SU-DHL-6 (cell line): ENCODE measurements around the gene LDAH.

Source experiments
- H2AFZ ChIP-seq: fragments of 200-600 bp; sonication (generic); 2 replicates; pipeline ENCODE4 v1.6.1; 2014; ENCODE audit warnings: low read depth, mild to moderate bottlenecking, moderate library complexity, mixed read lengths, antibody characterized with exemption, low read length; ENCODE audit not compliant: severe bottlenecking
- H3F3A ChIP-seq: fragments of 200-600 bp; shearing (Covaris generic); 2 replicates; pipeline ENCODE4 v1.6.0; 2016; ENCODE audit warnings: antibody characterized with exemption, mild to moderate bottlenecking; ENCODE audit not compliant: insufficient read depth
- H3K27ac ChIP-seq: fragments of 200-600 bp; sonication (generic); 2 replicates; pipeline ENCODE4 v1.5.1; 2016; ENCODE audit warnings: low read depth, mild to moderate bottlenecking, low read length, moderate library complexity, mixed read lengths
- H3K27me3 ChIP-seq: fragments of 200-600 bp; sonication (generic), shearing (Covaris generic); 2 replicates; pipeline ENCODE4 v1.6.0; 2014; ENCODE audit warnings: mild to moderate bottlenecking, low read length
- H3K36me3 ChIP-seq: fragments of 200-600 bp; sonication (generic); 2 replicates; pipeline ENCODE4 v1.6.1; 2014; ENCODE audit warnings: mild to moderate bottlenecking, low read length, mixed read lengths
- H3K4me2 ChIP-seq: fragments of 300-600, 200-600 bp; shearing (Covaris generic), sonication (generic); 2 replicates; pipeline ENCODE4 v1.6.0; 2014; ENCODE audit warnings: low read length, low read depth, mild to moderate bottlenecking; ENCODE audit not compliant: poor library complexity, severe bottlenecking
- H3K4me3 ChIP-seq: fragments of 200-600 bp; sonication (generic); 2 replicates; pipeline ENCODE4 v1.5.1; 2014; ENCODE audit warnings: antibody characterized with exemption, low read length, mild to moderate bottlenecking, mixed read lengths; ENCODE audit not compliant: insufficient read depth, poor library complexity, severe bottlenecking
- H3K79me2 ChIP-seq: fragments of 200-600 bp; sonication (generic); 2 replicates; pipeline ENCODE4 v1.6.1; 2014; ENCODE audit warnings: mild to moderate bottlenecking, low read length, moderate library complexity; ENCODE audit not compliant: insufficient read depth
- H3K9ac ChIP-seq: fragments of 200-600 bp; sonication (generic); 2 replicates; pipeline ENCODE4 v1.7.0; 2014; ENCODE audit warnings: mild to moderate bottlenecking, low read length
- H3K9me2 ChIP-seq: fragments of 200-600 bp; sonication (generic); replicated peaks from 2 replicates; pipeline ENCODE4 v1.6.1; 2014; ENCODE audit warnings: low read length; ENCODE audit not compliant: insufficient read depth
- H3K9me3 ChIP-seq: fragments of 200-600 bp; sonication (generic); 2 replicates; pipeline ENCODE4 v1.6.1; 2014; ENCODE audit warnings: low read length, mixed read lengths; ENCODE audit not compliant: insufficient read depth
- H4K20me1 ChIP-seq: fragments of 200-600 bp; sonication (generic); 2 replicates; pipeline ENCODE4 v1.6.1; 2014; ENCODE audit warnings: low read depth, mild to moderate bottlenecking, antibody characterized with exemption, low read length, moderate library complexity, mixed read lengths
- EZH2phosphoT487 ChIP-seq: fragments of 200-600 bp; sonication (generic), shearing (Covaris generic); conservative IDR thresholded peaks from 2 replicates; pipeline ENCODE4 v1.6.1; 2018; ENCODE audit warnings: mild to moderate bottlenecking, antibody characterized with exemption, low read length, moderate library complexity, mixed read lengths
- TF ChIP-seq, protein P1 (sequence below): fragments of 200-600 bp; sonication (generic); IDR thresholded peaks from one replicate; pipeline ENCODE4 v1.5.1; 2017; ENCODE audit warnings: antibody characterized with exemption, mild to moderate bottlenecking, low read length, moderate library complexity; ENCODE audit not compliant: insufficient read depth, poor library complexity, severe bottlenecking

The LDAH gene

DNA sequence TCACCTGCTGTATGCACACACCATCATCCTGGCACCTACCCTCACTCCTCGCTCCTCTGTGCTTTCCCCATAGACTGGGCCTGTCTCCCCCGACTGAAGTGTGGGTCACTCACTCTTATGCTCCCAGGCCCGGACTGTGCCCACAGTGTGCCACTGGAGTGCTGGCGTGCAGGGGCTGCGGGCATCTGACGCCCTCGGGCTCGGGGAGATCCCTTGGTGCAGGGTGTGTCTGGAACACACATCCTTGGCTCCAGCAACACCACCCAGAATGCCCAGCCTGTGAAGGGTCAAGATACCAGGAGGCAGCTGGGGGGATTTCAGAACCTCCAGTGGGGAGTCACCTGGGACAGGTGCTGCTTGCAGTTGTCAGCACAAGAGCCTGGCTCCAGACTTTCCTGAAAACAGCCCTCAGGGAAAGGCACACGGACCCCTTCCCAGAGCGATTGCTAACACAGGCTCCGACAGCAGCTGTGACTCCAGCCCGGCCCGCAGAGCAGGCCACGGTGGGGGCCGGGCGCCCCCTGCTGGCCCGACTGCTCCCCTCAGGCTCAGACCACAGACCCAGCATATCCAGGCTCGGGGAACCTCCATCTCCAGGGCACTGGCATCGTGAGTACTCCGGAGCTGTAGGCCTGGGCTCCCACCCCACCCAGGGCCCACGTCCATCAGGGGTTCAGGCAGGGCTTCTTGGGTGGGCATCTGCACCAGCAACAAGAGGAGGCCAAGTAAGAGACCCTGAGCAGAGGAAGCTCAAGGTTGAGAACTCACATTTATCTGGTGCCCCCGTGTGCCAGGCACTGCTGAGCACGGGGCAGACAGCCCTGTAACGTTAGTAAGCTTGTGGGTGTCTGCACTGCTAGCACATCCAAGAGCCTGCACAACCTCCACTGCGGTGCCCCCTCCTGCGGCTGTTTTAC, 180.6 kb downstream of the LDAH start:
- H2AFZ ChIP-seq: no peak overlapping the region
- no peak overlapping the region for H3K4me2 ChIP-seq
- H3K4me3 ChIP-seq: no peak overlapping the region
- no peaks in the 10 kb centered on the region for H3K27me3 ChIP-seq
- no peaks in the 10 kb centered on the region for H3K79me2 ChIP-seq
- H4K20me1 ChIP-seq: no peaks in the 10 kb centered on the region
- H3K27ac ChIP-seq: no peak overlapping the region
- H3K36me3 ChIP-seq: no peaks in the 10 kb centered on the region
- TF ChIP-seq, protein P1, sequence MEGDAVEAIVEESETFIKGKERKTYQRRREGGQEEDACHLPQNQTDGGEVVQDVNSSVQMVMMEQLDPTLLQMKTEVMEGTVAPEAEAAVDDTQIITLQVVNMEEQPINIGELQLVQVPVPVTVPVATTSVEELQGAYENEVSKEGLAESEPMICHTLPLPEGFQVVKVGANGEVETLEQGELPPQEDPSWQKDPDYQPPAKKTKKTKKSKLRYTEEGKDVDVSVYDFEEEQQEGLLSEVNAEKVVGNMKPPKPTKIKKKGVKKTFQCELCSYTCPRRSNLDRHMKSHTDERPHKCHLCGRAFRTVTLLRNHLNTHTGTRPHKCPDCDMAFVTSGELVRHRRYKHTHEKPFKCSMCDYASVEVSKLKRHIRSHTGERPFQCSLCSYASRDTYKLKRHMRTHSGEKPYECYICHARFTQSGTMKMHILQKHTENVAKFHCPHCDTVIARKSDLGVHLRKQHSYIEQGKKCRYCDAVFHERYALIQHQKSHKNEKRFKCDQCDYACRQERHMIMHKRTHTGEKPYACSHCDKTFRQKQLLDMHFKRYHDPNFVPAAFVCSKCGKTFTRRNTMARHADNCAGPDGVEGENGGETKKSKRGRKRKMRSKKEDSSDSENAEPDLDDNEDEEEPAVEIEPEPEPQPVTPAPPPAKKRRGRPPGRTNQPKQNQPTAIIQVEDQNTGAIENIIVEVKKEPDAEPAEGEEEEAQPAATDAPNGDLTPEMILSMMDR: peak; percentile 86
- no peak for TF ChIP-seq EZH2phosphoT487
- H3K9ac ChIP-seq: no peak overlapping the region
- H3F3A ChIP-seq: no peaks in the 10 kb centered on the region
- no peaks in the 10 kb centered on the region for H3K9me2 ChIP-seq
- no peaks in the 10 kb centered on the region for H3K9me3 ChIP-seq

DNA sequence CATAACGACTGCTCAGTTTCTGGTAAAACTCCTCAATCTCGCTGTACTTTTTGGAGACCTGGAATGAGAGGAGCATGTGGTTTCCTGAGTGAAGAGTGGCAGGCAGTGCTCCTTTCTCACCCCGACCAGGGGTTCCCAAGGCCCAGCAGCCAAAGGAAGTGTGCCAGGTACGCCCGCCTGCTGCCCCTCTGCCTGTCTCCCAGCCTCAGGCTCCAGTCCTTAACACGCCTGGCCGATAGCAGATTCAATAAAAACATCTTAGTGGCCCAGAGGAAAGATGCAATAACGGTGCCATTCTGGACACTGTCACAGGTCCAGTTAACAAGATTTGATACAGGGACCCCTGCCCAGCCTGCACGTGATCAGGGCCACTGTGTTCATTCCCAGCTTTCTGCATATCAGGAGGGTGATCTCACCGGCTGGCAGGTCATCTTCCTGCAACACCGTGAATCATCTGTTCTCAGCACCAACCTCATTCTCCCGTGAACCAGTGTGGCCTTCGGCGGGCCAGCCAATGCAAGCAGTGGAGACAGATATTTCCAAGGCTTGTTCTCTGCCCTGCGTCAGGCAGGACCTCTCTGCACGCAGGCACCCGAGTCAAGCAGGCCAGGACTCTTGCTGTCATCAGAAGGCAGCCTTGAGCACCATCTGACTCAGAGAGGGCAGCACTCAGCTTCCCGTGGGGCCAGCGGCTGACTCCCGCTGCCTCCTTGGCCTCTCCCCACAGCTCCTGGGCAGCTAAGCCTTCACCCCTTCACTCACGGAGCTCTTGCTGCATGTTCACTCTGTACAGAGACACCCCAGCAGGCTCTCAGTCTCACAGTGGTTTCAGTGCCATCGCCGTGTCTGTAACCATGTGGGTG, 181.5 kb downstream of the LDAH start:
- Histone ChIP-seq H3K9ac (no peak overlapping the region), H3K9me2 (no peaks in the 10 kb centered on the region), H3K27me3 (no peaks in the 10 kb centered on the region), H3K9me3 (no peaks in the 10 kb centered on the region), H3K4me3 (no peak overlapping the region), H3K36me3 (no peaks in the 10 kb centered on the region), H4K20me1 (no peaks in the 10 kb centered on the region), H3K79me2 (no peaks in the 10 kb centered on the region), H3F3A (no peaks in the 10 kb centered on the region), H3K4me2 (no peak overlapping the region), H2AFZ (no peak overlapping the region), H3K27ac (no peak overlapping the region)
- TF ChIP-seq, protein P1: no peak
- no peak for TF ChIP-seq EZH2phosphoT487

GRCh38 chr2:20640411-20641122, 182.3 kb downstream of the LDAH start:
- Histone ChIP-seq H3K4me3 (no peak overlapping the region), H3K79me2 (no peaks in the 10 kb centered on the region), H3K36me3 (no peaks in the 10 kb centered on the region), H3F3A (no peaks in the 10 kb centered on the region), H3K9me2 (no peaks in the 10 kb centered on the region), H3K4me2 (no peak overlapping the region), H3K9ac (no peak overlapping the region), H2AFZ (no peak overlapping the region), H3K27ac (no peak overlapping the region), H3K27me3 (no peaks in the 10 kb centered on the region), H4K20me1 (no peaks in the 10 kb centered on the region), H3K9me3 (no peaks in the 10 kb centered on the region)
- TF ChIP-seq, protein P1: no peak
- no peak for TF ChIP-seq EZH2phosphoT487
